ENCODE data around the gene RGL1. TPM values are rescaled to one million over a fixed set of nuclear protein-coding genes. Genes with fewer than 3 reads are reported as not detected.

RGL1 gene
- total and polyA plus RNA-seq, 2 experiments from 2014 or later = 22.8 to 24.1 TPM

GRCh38 chr1:183817576-183818288 is 12.8 kb downstream of the RGL1 start:
- no peak for DNase-seq (ENCODE audit: low read depth in 1 of 2, low spot score in 1 of 2)
- H3K27me3 ChIP-seq = no peaks in the 10 kb centered on the region
- H3K36me3 ChIP-seq = no peaks in the 10 kb centered on the region
- TF ChIP-seq CTCF (IDR thresholded peaks at IDR 0.05; ENCODE audit: low read depth, low read length) = no peak
- no peak overlapping the region for H3K4me3 ChIP-seq
- H3K9me3 ChIP-seq (ENCODE audit: low read depth) = no peaks in the 10 kb centered on the region
- H3K27ac ChIP-seq = peak overlapping the region; percentile 87
- H3K4me1 ChIP-seq (ENCODE audit: low read depth) = peaks cover 60% of the 10 kb centered on the region

GRCh38 chr1:183819059-183819458 is 14.1 kb downstream of the RGL1 start:
- H3K4me3 ChIP-seq = no peak overlapping the region
- no peak for TF ChIP-seq CTCF (IDR thresholded peaks at IDR 0.05; ENCODE audit: low read depth, low read length)
- peaks cover 48% of the 10 kb centered on the region for H3K4me1 ChIP-seq (ENCODE audit: low read depth)

GRCh38 chr1:183821309-183821888 is 16.5 kb downstream of the RGL1 start:
- no peak for TF ChIP-seq CTCF (IDR thresholded peaks at IDR 0.05; ENCODE audit: low read depth, low read length)
- Histone ChIP-seq H3K36me3 (no peaks in the 10 kb centered on the region), H3K9me3 (ENCODE audit: low read depth) (no peaks in the 10 kb centered on the region), H3K4me1 (ENCODE audit: low read depth) (peaks cover 45% of the 10 kb centered on the region), H3K4me3 (no peak overlapping the region), H3K27ac (peak overlapping the region; percentile 21), H3K27me3 (no peaks in the 10 kb centered on the region)
- DNase-seq (ENCODE audit: low read depth in 1 of 2, low spot score in 1 of 2) = no peak

More at GRCh38 chr1:183819059-183819458, 14.1 kb downstream of the RGL1 start:
- H3K9me3 ChIP-seq (ENCODE audit: low read depth) = no peaks in the 10 kb centered on the region
- H3K27ac ChIP-seq = no peak overlapping the region
- no peaks in the 10 kb centered on the region for H3K27me3 ChIP-seq
- no peak for DNase-seq (ENCODE audit: low read depth in 1 of 2, low spot score in 1 of 2)
- H3K36me3 ChIP-seq = no peaks in the 10 kb centered on the region

GRCh38 chr1:183821889-183822611 is 17.1 kb downstream of the RGL1 start:
- no peak overlapping the region for H3K4me3 ChIP-seq
- H3K27ac ChIP-seq = peak overlapping the region; percentile 21
- DNase-seq (ENCODE audit: low read depth in 1 of 2, low spot score in 1 of 2) = peak in 1 of 2 donors; percentile 56
- no peaks in the 10 kb centered on the region for H3K27me3 ChIP-seq
- H3K36me3 ChIP-seq = no peaks in the 10 kb centered on the region
- no peaks in the 10 kb centered on the region for H3K9me3 ChIP-seq (ENCODE audit: low read depth)
- peaks cover 38% of the 10 kb centered on the region for H3K4me1 ChIP-seq (ENCODE audit: low read depth)
- TF ChIP-seq CTCF (IDR thresholded peaks at IDR 0.05; ENCODE audit: low read depth, low read length) = no peak

- Histone ChIP-seq H3K4me1 (ENCODE audit: low read depth) (peaks cover 30% of the 10 kb centered on the region), H3K36me3 (no peaks in the 10 kb centered on the region), H3K27ac (peak overlapping the region; percentile 62), H3K9me3 (ENCODE audit: low read depth) (no peaks in the 10 kb centered on the region), H3K27me3 (no peaks in the 10 kb centered on the region), H3K4me3 (no peak overlapping the region)
- DNase-seq (ENCODE audit: low read depth in 1 of 2, low spot score in 1 of 2) = no peak
- TF ChIP-seq CTCF (IDR thresholded peaks at IDR 0.05; ENCODE audit: low read depth, low read length) = no peak
These were observed 19.4 kb downstream of the RGL1 start for GRCh38 chr1:183824291-183824690.
